ENCODE results near the gene NR0B2.

DNA sequence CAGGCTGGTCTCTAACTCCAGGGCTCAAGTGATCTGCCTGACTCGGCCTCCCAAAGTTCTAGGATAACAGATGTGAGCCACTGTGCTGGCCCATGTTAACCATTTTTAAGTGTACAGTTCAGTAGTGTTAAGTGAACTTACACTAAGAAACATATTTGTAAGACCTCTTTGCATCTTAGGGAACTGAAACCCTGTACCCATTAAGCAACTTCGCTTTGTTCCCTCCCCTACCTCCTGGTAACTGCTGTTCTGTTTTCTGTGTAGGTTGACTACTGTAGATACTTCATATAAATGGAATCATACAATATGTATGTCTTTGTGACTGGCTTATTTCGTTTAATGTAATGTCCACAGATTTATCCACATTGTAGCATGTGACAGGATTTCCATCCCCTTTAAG lies 18.8 kb upstream of the NR0B2 start:
- TF ChIP-seq, protein P1, sequence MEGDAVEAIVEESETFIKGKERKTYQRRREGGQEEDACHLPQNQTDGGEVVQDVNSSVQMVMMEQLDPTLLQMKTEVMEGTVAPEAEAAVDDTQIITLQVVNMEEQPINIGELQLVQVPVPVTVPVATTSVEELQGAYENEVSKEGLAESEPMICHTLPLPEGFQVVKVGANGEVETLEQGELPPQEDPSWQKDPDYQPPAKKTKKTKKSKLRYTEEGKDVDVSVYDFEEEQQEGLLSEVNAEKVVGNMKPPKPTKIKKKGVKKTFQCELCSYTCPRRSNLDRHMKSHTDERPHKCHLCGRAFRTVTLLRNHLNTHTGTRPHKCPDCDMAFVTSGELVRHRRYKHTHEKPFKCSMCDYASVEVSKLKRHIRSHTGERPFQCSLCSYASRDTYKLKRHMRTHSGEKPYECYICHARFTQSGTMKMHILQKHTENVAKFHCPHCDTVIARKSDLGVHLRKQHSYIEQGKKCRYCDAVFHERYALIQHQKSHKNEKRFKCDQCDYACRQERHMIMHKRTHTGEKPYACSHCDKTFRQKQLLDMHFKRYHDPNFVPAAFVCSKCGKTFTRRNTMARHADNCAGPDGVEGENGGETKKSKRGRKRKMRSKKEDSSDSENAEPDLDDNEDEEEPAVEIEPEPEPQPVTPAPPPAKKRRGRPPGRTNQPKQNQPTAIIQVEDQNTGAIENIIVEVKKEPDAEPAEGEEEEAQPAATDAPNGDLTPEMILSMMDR (conservative IDR thresholded peaks at IDR 0.05): no peak
- TF ChIP-seq ZFX (IDR thresholded peaks at IDR 0.05): no peak
